HTERT RPE-1 (cell line): ENCODE results near the gene B4GAT1.
"Not testable (repeated sequence)": the region's sequence is repeated elsewhere in the genome, so short reads cannot be mapped to it uniquely, and the experiment has no call there.

ENCODE experiments used
- in situ Hi-C: fragments of 300-500 bp; cut with MboI; formaldehyde crosslinking; loops from 4 replicates; pipeline ENCODE4 v1.14.3; 2020; ENCODE audit warnings: low sequenced_read_pairs

The B4GAT1 gene

DNA sequence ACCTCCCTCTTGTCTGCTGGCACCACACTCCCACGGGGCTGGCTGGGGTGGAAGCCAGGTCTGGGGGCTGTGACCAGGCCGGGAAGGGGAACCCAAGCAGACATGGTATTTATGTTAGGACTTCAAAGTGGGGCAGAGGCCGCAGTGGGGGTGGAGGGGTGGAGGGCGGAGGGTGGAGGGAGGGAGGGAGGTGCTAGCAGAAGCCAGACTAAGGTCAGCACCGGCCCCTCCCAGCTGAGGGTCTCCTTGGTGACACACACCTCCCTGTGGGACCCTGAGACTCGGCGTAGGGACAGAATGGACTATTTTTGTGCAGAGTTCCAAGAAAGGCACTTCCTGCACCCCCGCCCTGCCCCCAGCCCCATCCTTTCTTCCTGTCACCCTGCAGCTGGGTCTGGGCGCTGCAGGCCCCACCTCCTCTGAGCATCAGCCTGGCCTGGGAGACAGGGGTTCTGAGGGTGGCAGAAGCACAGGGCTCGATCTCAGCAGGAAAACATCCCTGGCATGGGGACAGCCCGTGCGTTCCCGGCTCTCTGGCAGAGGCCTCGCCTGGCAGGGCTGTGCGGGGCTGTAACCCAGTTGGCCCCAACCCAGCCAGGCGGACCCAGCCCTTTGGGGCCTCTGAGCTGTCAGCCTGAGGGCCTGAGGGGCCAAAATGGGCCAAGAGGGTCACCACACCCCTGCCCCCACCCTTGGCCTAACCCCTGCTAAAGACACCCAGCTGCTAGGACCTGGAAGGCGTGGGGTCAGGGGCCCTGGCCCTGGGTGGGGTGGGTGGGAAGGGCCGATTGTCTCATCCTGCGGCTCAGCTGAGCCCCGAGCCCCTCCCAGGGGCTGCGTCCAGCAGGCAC is 20.9 kb downstream of the B4GAT1 start:
- in situ Hi-C loops, result no loop called here

- in situ Hi-C loops, result no loop called here
Observed at GRCh38 chr11:66325263-66325671, 22.2 kb downstream of the B4GAT1 start.

GRCh38 chr11:66324664-66325063 is 22.8 kb downstream of the B4GAT1 start:
- in situ Hi-C loops, result no loop called here

DNA sequence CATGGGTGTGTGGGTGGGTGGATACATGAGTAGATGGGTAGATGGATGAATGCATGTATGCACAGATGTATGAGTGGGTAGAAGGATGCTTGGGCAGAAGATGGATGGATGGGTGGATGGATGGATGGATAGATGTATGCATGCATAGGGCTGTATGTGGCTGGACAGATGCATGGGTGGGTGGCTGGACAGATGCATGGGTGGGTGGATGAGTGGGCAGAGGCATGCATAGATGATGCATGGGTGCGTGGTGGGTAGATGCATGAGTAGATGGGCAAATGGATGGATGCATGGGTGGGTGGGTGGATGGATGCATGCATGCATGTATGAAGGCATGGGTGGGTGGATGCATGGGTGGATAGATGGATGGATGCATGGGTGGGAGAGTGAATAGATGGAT is 23.7 kb downstream of the B4GAT1 start:
- in situ Hi-C loops, result no loop called here

- in situ Hi-C loops, result no loop called here
Observed at GRCh38 chr11:66322732-66323427, 24.5 kb downstream of the B4GAT1 start.

GRCh38 chr11:66321606-66322005 is 25.8 kb downstream of the B4GAT1 start:
- in situ Hi-C loops, result no loop called here

GRCh38 chr11:66320748-66321147 is 26.7 kb downstream of the B4GAT1 start:
- in situ Hi-C loops, result not testable (repeated sequence)

DNA sequence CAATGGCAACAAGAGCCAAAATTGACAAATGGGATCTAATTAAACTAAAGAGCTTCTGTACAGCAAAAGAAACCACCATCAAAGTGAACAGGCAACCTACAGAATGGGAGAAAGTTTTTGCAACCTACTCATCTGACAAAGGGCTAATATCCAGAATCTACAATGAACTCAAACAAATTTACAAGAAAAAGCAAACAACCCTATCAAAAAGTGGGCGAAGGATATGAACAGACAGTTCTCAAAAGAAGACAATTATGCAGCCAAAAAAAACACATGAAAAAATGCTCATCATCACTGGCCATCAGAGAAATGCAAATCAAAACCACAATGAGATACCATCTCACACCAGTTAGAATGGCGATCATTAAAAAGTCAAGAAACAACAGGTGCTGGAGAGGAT is 27.1 kb downstream of the B4GAT1 start:
- in situ Hi-C loops, result not testable (repeated sequence)

DNA sequence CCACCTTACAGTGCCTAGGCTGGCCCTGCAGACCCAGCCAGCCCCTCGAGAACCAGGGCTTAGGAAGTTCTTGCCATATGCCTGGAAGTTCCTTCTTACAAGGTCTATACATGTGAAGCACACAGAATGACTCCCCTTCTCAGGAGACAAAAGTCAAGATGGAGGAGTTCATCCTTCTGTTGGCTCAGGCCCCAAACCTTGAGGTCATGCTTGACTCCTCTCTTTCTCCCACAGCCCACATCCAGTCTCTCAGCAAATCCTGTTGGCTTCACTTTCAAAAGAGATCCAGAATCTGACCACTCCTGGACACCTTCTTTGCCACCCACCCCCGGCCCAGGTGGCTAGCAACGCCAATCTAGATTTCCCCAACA is 28.8 kb downstream of the B4GAT1 start:
- in situ Hi-C loops, result no loop called here

DNA sequence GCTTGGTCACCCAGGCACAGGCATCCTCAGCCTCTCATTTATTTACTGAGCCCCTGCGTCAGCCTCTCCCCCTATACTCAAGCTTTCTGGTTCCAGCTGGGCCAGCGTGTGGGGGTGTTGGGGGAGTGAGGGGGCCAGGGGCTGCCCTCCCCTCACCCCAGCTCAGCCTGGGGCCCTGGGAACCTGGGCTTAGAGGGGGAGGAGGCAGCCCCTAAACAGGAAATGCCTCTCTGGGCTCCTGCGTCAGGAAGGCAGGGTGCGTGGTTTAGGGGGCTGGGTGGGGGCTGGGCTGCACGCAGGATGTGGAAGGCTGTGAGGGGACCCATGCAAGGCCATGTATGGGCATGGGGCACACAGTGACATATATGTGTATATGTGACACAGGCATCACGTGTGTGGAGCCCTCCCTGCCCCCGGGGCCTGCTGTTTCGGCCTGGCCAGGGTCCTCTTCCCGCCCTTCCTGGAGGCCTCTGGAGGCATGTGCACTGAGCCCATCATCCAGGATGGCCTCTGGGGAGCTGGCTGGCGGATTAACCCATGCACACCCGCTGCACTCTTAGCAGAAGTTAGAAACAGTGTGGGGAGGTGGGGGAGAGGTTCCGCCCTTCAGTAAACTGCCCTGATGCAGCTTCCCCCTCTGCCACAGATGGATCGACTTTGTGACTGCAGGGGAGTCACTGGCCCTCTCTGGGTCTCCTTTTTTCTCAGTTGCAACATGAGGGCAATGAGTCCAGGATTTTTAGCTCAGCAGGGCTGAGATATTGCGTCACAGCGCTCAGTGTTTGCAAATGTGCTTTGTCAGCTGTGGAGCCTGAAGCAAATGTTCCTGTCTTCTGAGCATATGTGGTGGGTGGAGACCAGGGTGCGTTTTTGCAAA is 29.5 kb downstream of the B4GAT1 start:
- in situ Hi-C loops, result no loop called here

- in situ Hi-C loops, result no loop called here
Observed at GRCh38 chr11:66317322-66317722, 30.1 kb downstream of the B4GAT1 start.

DNA sequence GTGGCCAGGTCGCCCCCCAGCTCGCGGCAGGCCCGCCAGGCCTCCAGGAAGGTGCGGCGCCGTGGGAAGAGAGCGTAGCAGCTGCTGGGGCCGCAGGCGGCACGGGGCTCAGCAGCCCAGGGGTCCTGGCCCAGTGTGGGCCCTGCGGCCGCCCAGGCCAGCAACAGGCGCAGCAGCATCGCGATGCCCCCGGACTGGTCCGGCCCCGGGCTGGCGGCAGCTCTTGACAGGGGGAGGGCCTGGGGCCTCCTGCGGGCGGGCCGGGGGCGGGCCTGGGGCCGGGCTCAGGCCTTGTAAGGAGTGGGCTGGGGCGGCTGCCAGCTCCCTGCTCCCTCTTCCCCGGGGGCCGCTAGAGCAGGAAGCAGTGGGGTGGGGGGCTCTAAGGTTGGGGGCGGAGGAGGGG is 30.6 kb downstream of the B4GAT1 start, which contains the start of gene CD248:
Gene CD248 (minus strand): TSS at position 196 of the 403 bp plus-strand sequence. CDS start 17 bp downstream, at position 179.
- in situ Hi-C loops, result no loop called here

GRCh38 chr11:66315921-66316811 is 31.3 kb downstream of the B4GAT1 start:
- in situ Hi-C loops, result no loop called here

- in situ Hi-C loops, result no loop called here
Observed at GRCh38 chr11:66315498-66315885, 31.9 kb downstream of the B4GAT1 start.

DNA sequence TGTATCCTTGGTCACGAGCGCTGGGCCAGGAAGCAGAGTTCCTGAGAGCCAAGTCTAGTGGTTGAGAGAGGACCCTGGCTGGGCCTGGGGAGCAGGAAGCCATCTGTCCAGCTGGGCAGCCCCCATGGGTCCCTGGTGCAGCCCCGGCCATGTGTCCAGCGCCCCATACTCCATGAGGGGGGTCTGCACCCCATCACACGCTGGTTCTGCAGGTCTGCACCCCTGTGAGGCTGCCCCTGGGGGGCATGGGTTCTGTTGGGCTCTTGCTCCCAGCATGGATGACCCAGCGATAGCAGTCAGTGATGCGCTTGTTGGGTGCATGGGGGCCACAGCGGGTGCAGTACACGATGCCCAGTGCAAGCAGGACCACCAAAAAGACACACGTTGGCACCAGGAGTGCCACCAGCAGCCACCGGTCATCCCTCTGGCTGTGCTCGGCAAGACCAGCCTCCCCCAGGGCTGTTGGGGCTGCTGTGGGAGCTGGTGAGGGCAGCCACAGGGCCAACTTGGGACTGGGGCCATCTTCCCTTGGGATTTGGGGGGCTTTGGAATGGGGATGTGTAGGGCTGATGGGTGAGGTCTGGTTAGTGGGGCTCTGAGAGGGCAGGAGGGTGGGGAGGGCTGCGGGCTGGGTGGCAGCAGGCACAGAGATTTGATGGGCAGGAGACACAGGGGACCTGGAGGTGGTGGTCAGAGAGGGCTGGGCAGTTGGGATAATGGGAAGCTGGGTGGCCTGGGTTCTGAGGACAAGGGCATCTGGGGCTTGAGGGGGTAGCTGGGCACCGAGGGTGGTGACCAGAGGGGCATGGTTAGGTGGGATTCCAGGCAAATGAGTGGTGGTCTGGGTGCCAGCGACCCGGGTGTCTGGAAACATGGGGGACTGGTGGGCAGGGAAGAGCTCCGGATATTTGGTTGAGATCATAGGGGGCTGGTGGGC is 32.6 kb downstream of the B4GAT1 start:
- in situ Hi-C loops, result no loop called here

GRCh38 chr11:66314186-66314501 is 33.3 kb downstream of the B4GAT1 start:
- in situ Hi-C loops, result no loop called here

DNA sequence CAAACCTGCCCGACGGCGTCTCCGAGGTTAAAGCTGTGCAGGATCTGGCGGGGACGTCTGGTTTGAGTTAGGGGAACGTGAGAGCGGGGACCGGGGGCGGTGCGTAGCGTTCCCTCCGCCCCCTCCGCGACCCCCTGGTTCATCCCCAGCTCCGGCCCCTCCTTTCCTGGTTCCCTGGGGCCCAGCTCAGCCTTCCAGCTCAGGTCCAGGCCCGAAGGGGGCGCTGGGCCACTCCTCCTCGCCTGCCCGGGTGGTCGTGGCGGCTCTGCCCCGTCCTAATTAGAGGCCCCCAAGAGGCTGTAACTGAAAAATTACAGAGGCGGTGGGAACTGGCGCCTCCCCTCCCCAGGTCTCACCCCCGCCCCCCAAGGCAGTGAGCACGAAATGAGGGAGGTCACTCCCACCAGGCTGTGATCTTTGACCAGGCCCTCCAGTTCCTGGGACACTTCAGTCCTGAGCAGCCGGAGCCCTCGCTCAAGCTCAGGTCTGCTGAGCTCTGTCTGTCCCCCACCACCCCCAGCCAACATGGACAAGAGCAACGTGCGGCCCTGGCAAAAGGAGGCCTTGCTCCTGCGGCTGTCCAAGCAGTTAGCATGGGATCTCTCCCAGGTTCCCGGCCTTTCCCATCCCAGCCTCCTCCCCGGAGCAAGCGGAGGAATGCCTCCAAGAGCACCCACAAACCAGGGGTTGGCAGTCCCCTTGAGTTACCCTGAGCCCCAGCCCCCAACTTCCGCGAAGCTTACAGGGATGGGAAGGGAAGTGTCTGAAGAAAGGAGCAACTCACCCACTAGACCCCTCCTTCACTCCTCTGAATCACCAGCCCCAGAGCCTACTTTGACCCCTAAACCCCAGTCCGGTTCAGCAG is 33.9 kb downstream of the B4GAT1 start:
- in situ Hi-C loops, result no loop called here

DNA sequence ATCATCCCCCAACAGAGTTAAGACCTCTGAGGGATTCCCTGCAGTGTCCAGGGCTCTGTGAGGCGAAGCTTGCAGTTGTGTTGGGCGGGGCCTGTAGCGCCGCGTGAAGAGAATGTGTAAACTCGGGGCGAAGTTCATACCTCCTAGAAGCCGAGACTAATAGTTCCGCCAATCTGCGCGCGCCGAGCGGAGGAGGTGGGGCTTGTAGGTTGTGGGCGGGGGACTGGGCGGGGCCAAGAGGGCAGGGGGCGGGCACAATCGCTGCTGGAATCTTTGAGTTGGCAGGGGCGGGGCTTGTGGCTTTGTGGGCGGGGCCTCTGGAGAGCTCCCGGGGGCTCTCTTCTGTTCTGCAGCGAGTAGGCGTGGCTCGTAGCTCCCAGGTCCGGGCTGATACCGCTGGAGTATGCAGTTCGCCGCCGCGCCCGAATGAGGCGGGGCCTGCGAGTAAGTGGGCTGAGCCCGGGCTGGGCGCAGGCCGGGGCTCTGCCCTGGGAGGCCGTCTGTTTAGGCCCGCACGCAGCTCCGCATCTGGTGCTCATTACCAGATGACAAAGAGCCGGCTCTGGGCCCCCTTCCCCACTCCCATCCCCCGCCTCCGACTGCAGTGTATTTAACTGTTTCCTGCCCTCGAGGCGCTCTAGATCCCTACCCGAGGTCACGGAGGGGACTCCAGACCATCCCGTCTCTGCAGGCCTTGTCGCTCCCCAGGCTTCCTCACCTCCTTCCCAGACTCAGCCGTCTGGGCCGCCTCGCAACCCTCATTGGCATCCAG is 34.7 kb downstream of the B4GAT1 start:
- in situ Hi-C loops, result no loop called here
